Activated naive CD8-positive, alpha-beta T cell treated with anti-CD3 and anti-CD28 coated beads for 36 hours (primary cell): Measurements from ENCODE around the gene FAM162A. TPM values are rescaled to one million over a fixed set of nuclear protein-coding genes. Genes with fewer than 3 reads are reported as not detected.
A peak's percentile ranks its signal among the peaks of the same experiment; 100 is the strongest.

ENCODE experiments used
- DNase-seq: peaks from one replicate; pipeline ENCODE4 v3.0.0; 2021
- H3K27ac Mint-ChIP-seq: one replicate; pipeline ENCODE4 v1.8.0; 2022; ENCODE audit warnings: mild to moderate bottlenecking, moderate library complexity, mixed read lengths
- H3K27me3 Mint-ChIP-seq: one replicate; pipeline ENCODE4 v1.8.0; 2022; ENCODE audit warnings: mild to moderate bottlenecking, mixed read lengths
- H3K36me3 Mint-ChIP-seq: one replicate; pipeline ENCODE4 v1.8.0; 2021; ENCODE audit warnings: mild to moderate bottlenecking, mixed read lengths
- H3K4me1 Mint-ChIP-seq: one replicate; pipeline ENCODE4 v1.8.0; 2021; ENCODE audit warnings: mixed read lengths
- H3K4me3 Mint-ChIP-seq: one replicate; pipeline ENCODE4 v1.8.0; 2022; ENCODE audit warnings: mild to moderate bottlenecking, moderate library complexity, mixed read lengths
- H3K9me3 Mint-ChIP-seq: one replicate; pipeline ENCODE4 v1.8.0; 2022; ENCODE audit warnings: mixed read lengths
- total RNA-seq, 2 experiments: library from RNA; stranded (reverse); gene quantifications; one replicate each; pipeline ENCODE4 v1.2.3, GENCODE V29; 2021

Gene FAM162A
- total RNA-seq, 2 experiments from 2014 or later = 147 to 148 TPM

DNA sequence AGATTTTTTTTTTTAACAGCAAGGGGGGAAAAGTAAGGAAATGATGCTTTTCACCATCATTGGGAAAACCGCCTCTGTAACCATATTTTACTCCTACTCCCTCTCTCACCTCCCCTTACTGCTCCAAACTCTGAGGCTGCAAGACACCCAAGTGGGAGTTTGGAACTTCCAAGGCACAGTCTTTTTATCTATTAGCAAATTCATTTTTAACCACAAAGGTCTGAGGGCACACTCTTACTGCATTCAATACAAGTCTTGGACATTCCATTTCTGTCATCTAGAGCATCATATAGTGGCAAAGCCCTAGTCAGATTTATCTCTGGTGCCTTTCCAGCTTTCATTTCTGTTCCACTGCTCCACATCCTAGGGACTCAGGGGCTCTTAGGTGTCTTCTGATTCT lies 13.2 kb downstream of the FAM162A start:
- DNase-seq = no peak
- Mint-ChIP-seq H3K4me3 (no peak overlapping the region), H3K36me3 (peaks cover 20% of the 10 kb centered on the region), H3K27ac (no peak overlapping the region), H3K27me3 (no peaks in the 10 kb centered on the region), H3K4me1 (peaks cover 42% of the 10 kb centered on the region), H3K9me3 (no peaks in the 10 kb centered on the region)

DNA sequence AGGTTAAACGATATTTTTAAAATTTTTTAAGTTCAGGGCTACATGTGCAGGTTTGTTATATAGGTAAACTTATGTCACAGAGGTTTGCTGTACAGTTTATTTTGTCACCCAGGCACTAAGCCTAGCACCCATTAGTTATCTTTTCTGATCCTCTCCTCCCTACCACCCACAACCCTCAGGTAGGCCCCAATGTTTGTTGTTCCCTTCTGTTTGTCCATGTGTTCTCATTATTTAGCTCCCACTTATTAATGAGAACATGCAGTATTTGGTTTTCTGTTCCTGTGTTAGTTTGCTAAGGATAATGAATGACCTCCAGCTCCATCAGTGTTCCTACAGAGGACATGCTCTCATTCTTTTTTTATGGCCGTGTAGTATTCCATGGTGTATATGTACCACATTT lies 14.9 kb downstream of the FAM162A start:
- H3K36me3 Mint-ChIP-seq = peaks cover 18% of the 10 kb centered on the region

DNA sequence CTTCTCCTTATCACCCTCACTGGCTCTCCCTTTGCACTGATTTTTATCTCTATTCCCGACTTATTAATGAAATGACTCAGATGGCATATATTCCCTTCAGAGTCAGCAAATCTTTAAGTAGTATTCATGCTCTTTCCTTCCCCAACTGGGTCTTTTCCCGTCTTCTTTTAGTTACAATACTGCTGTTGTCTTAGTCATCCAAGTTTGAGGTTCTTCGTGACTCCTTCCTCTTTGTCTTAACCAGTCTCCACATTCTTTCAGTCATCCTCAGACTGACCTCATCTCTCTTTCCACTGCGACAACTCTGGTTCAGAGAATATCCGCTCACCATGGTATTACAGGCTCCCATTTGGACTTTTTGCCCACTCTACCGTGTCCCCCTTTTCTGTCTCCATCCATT lies 19.5 kb downstream of the FAM162A start:
- Mint-ChIP-seq H3K4me1 (peaks cover 11% of the 10 kb centered on the region), H3K27me3 (no peaks in the 10 kb centered on the region), H3K36me3 (peaks cover 5% of the 10 kb centered on the region), H3K4me3 (no peak overlapping the region), H3K27ac (no peak overlapping the region), H3K9me3 (no peaks in the 10 kb centered on the region)
- DNase-seq = no peak

More for the DNA sequence above, 14.9 kb downstream of the FAM162A start:
- Mint-ChIP-seq H3K9me3 (no peaks in the 10 kb centered on the region), H3K4me3 (no peak overlapping the region), H3K4me1 (peaks cover 40% of the 10 kb centered on the region), H3K27me3 (no peaks in the 10 kb centered on the region), H3K27ac (no peak overlapping the region)
- no peak for DNase-seq

DNA sequence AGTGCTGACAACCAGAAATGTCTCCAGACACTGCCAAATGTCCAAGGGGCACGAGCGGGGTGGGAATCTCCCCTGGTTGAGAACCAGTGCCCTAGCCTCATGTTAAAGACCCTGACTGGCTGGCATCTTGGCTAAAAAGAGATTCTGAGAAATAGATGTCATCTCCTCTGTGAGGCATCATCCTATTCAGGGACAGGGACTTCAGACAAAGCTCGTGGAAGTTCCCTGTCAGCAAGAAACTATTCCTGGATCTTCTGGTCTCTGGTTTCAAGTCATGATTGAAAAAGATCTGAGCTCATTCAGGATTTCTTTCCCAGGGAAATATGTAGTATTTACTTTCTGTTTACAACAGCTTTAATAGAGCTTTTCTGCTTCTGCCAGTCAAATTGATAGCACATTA lies 21.0 kb downstream of the FAM162A start:
- peaks cover 9% of the 10 kb centered on the region for H3K36me3 Mint-ChIP-seq
- no peaks in the 10 kb centered on the region for H3K9me3 Mint-ChIP-seq
- no peak overlapping the region for H3K27ac Mint-ChIP-seq
- H3K4me3 Mint-ChIP-seq = no peak overlapping the region
- H3K4me1 Mint-ChIP-seq = peaks cover 18% of the 10 kb centered on the region
- DNase-seq = no peak
- H3K27me3 Mint-ChIP-seq = no peaks in the 10 kb centered on the region

DNA sequence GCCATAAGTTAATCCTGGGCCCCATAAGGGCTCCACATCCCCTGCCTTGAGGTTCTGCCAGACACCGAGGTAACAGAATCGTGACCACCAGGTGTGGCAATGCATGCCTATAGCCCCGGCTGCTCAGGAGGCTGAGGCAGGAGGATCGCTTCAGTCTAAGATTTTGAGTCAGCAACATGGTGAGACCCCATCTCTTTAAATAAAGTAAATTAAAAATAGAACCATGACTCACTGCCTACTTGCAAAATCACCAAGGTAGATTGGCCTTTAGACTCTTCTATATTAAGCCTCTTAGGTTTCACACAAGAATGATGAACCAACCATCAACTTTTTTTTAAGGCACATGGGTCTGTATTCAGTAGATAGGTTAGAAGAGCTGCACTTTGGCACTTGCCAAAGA lies 22.2 kb downstream of the FAM162A start:
- peaks cover 10% of the 10 kb centered on the region for H3K36me3 Mint-ChIP-seq
- DNase-seq = no peak
- peaks cover 24% of the 10 kb centered on the region for H3K4me1 Mint-ChIP-seq
- no peaks in the 10 kb centered on the region for H3K9me3 Mint-ChIP-seq
- no peak overlapping the region for H3K4me3 Mint-ChIP-seq
- H3K27me3 Mint-ChIP-seq = no peaks in the 10 kb centered on the region
- H3K27ac Mint-ChIP-seq = peak overlapping the region; percentile 43

DNA sequence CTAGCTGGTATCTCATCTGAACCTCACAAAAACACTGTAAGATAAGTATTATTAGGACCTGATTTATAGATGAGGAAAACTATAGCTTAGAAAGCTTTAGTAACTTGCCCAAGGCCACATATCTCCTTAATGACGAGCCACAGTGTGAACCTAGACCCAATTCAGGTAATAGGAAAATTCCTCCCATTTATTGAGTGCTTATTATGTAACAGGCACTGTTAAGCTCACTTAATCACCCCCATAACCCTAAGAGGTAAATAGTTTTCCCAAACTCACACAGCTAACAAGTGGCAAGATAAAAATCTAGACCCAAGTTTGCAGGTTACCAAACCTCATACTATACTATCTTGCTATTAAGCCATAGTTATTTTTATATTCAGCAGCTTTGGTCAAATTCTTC lies 24.0 kb downstream of the FAM162A start:
- H3K27ac Mint-ChIP-seq = no peak overlapping the region
- H3K9me3 Mint-ChIP-seq = no peaks in the 10 kb centered on the region
- H3K27me3 Mint-ChIP-seq = no peaks in the 10 kb centered on the region
- H3K4me1 Mint-ChIP-seq = peaks cover 33% of the 10 kb centered on the region
- DNase-seq = no peak
- no peak overlapping the region for H3K4me3 Mint-ChIP-seq
- H3K36me3 Mint-ChIP-seq = peaks cover 13% of the 10 kb centered on the region

DNA sequence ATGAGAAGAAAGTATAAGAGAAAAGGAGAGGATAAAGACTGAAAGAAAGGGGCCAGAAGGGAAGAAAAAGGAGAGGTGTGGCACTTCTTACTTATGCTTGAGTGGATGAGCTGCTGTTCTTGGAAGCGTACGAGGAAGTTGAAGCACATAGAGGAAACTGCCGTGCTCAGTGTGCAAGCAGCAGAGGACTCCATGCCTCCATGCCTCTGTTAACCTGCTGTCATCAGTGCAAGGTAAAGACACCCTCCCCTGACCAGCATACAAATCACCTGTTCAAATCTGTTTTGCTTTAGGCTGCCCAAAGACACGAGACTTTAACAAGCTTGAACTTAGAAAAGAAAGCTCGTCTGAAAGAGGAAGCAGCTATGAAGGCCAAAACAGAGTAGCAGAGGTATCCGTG lies 25.5 kb downstream of the FAM162A start:
- peaks cover 21% of the 10 kb centered on the region for H3K36me3 Mint-ChIP-seq
- H3K4me3 Mint-ChIP-seq = no peak overlapping the region
- H3K4me1 Mint-ChIP-seq = peaks cover 41% of the 10 kb centered on the region
- H3K9me3 Mint-ChIP-seq = no peaks in the 10 kb centered on the region
- H3K27me3 Mint-ChIP-seq = no peaks in the 10 kb centered on the region
- no peak for DNase-seq
- H3K27ac Mint-ChIP-seq = peak overlapping the region; percentile 40

DNA sequence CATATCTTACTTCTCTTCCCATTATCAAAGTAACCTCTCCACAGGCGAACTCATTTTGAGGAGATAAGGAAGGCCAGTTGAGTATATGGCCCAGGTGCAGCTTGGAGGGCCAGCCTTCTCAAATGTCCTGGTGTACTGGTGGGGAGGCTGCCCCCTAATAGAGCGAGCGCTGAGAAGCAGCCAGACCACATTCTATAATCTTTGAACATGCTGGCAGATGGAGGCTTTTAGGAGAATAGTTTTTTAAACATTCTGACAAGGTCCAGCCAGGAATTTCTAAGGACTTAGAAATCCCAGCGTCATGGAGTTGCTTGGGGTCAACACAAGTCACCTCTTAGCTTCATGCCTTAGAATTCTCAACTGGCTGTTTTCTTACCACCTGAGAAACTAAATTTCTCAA lies 26.1 kb downstream of the FAM162A start:
- Mint-ChIP-seq H3K27ac (peak overlapping the region; percentile 76), H3K9me3 (no peaks in the 10 kb centered on the region), H3K4me1 (peaks cover 47% of the 10 kb centered on the region), H3K27me3 (no peaks in the 10 kb centered on the region), H3K4me3 (no peak overlapping the region), H3K36me3 (peaks cover 26% of the 10 kb centered on the region)
- no peak for DNase-seq

DNA sequence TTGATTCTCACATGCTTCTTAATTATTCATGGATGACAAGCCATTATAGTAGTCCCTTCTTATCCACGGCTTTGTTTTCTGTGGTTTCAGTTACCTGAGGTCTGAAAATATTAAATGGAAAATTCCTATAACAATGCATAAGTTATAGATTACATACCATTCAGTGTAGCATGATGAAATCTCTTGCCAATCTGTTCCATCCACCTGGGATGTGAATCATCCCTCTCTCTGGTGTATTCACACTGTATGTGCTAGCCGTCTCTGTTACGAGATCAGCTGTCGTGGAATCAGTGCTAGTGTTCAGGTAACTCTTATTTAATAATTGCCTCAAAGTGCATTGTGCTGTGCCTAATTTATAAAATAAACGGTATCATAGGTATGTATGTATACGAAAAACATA lies 26.7 kb downstream of the FAM162A start:
- H3K4me1 Mint-ChIP-seq = peaks cover 50% of the 10 kb centered on the region
- no peaks in the 10 kb centered on the region for H3K9me3 Mint-ChIP-seq
- H3K27me3 Mint-ChIP-seq = no peaks in the 10 kb centered on the region
- H3K4me3 Mint-ChIP-seq = no peak overlapping the region
- peaks cover 29% of the 10 kb centered on the region for H3K36me3 Mint-ChIP-seq
- DNase-seq = peak; percentile 8
- H3K27ac Mint-ChIP-seq = peak overlapping the region; percentile 66

DNA sequence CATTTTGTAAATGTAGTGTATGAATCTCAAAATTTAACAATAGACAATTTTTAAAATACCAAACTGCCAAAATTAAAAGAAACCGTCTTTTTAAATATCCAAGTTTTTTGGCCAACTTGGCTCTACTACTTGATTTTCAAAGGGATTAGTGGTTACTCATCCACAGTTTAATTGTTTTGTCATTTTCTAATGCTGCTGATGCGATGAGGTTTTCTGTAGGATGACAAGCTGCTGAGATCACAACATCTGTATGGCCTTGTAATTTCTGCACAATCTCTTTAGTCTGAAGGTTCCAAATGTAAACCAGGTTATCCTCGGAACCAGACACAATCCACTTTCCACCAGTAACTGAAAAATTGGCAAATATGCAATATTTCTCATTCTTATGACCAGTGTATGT lies 30.4 kb downstream of the FAM162A start:
- Mint-ChIP-seq H3K27ac (peak overlapping the region; percentile 97), H3K4me1 (peaks cover 43% of the 10 kb centered on the region), H3K36me3 (peaks cover 35% of the 10 kb centered on the region)

DNA sequence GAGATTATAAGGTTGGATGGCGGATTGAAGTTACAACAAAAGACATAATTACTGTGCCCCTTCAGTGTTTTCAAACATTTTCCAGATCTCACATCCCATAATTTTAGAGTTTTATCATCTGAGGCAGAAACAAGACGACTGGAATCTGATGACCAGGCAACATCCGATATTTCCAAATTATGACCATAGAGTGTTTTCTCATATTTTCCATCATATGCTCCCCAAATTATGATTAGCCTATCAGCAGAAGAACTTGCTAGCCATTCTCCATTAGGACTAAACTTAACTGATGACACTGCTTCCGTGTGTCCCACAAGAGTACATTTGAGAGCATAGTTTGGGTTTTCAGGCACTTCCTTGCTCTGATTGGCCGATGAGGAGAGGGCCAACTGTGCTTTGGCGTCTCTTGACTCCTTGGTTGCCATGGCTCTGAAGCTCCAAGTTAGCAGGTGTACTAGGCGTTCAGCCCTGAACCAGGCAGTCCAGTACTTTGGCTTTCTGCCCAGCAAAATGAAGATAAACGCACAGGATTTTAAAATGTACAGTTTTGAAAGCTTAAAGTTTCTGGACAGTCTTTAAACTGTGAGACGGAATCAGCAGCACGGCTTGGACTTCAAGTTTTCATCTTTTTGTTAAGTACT lies 31.2 kb downstream of the FAM162A start:
- H3K4me1 Mint-ChIP-seq = peaks cover 40% of the 10 kb centered on the region
- H3K9me3 Mint-ChIP-seq = no peaks in the 10 kb centered on the region
- peak overlapping the region; percentile 97 for H3K27ac Mint-ChIP-seq
- H3K4me3 Mint-ChIP-seq = peak overlapping the region; percentile 88
- peaks cover 32% of the 10 kb centered on the region for H3K36me3 Mint-ChIP-seq
- DNase-seq = peak; percentile 56
- no peaks in the 10 kb centered on the region for H3K27me3 Mint-ChIP-seq

More for the DNA sequence above, 30.4 kb downstream of the FAM162A start:
- no peak for DNase-seq
- Mint-ChIP-seq H3K4me3 (peak overlapping the region; percentile 88), H3K27me3 (no peaks in the 10 kb centered on the region), H3K9me3 (no peaks in the 10 kb centered on the region)

DNA sequence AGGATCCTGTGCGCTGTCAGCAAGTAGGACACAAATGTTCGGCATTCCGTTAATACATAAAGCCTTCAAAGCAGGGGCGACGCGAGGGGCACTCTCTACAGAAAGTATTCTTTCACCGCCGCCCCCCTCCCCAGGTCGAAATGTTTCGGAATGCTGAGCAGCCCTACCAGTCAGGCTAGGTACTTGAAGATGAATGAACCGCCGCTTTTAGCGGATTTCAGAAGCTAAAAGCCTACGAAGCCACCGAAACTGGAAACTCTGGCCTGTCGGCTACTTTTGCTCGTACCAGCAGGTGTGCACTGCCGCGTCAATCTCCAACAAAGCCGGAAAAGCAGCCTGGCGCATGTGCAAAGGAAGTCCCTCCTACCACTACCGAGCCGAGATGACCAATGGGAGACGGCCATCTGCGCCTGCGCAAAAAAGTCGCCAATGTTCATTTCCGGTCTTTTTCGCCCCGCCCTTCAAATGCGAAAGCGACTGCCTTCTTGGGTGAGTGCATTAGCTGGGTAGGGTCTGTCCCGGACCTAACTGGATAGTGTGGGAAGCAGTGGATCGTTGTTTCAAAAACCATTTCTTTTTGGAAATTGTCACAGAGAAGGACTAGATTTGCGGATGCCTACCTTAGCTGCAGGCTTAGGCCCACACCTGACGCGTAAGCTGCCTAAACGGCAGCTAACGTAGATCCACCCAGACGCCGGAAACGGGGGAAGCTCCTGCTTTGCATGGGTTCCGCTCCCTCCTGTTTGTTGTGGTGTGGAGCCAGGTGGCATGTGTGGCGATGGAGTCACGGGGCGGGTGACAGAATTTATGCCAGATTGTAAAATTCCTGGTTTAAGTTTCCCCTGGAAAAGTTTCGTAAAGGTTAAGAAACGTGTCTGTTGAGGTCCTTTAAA lies 32.0 kb downstream of the FAM162A start, which contains the start of gene WDR5B:
Gene WDR5B, minus strand, starts transcription at position 301 of the 893 bp plus-strand sequence. CDS start 534 bp downstream, outside the sequence.
- Mint-ChIP-seq H3K27ac (peak within 1 kb of the TSS; percentile 97), H3K36me3 (peaks cover 33% of the 10 kb centered on the region), H3K27me3 (no peaks in the 10 kb centered on the region), H3K4me3 (peak within 1 kb of the TSS; percentile 88), H3K9me3 (no peaks in the 10 kb centered on the region), H3K4me1 (peaks cover 34% of the 10 kb centered on the region)
- DNase-seq = peak; percentile 95

DNA sequence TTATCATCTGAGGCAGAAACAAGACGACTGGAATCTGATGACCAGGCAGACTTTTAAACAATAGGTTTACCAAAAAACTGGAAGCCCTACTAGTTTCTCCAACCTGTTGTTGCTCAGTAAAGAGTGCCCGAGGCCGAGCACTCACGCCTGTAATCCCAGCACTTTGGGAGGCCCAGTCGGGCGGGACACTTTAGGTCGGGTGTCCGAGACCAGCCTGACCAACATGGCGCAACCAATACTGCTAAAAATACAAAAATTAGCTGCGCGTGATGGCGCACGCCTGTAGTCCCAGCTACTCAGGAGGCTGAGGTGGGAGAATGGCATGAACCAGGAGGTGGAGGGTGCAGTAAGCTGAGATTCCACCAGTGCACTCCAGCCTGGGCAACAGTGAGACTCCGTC lies 33.0 kb downstream of the FAM162A start:
- H3K36me3 Mint-ChIP-seq = peaks cover 38% of the 10 kb centered on the region
- H3K4me3 Mint-ChIP-seq = peak overlapping the region; percentile 88
- peak overlapping the region; percentile 97 for H3K27ac Mint-ChIP-seq
- H3K9me3 Mint-ChIP-seq = no peaks in the 10 kb centered on the region
- peaks cover 32% of the 10 kb centered on the region for H3K4me1 Mint-ChIP-seq
- DNase-seq = no peak
- H3K27me3 Mint-ChIP-seq = no peaks in the 10 kb centered on the region

DNA sequence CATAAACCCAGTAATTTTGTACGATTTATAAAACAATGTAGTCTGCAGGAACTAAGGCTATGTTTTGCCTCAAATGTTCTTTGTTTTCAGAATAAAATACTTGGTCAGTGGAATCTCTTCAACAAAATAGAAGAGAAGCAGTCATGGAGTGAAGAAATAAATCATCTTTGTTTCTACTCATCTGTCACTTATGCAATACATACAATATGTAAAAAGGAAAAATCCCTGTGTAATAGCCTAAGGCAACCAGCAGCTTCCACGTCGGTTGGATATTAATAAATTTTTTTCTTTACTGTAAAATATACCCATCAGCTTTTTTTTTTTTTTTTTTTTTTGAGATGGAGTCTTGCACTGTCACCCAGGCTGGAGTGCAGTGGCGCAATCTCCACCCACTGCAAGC lies 37.1 kb downstream of the FAM162A start:
- Mint-ChIP-seq H3K4me3 (no peak overlapping the region), H3K36me3 (peaks cover 30% of the 10 kb centered on the region), H3K27me3 (no peaks in the 10 kb centered on the region), H3K9me3 (no peaks in the 10 kb centered on the region), H3K27ac (no peak overlapping the region), H3K4me1 (peaks cover 10% of the 10 kb centered on the region)
- no peak for DNase-seq

DNA sequence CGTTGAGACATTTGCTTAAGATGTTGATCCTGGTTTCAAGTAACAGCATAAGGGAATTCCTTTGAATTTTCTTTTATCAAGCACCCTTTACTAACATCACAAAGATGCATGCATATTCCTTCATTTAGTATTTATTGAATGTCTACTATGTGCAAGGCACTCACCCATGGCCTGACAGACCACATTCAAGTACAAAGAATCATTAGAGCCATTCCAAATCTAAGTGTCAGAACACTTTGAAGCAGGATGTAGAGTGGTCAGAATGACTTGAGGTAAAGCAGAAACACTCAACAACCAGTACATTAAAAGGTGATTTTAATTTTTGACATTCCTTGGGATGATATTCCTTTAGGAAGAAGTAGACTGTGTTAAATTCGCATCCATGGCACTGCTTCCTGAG lies 37.9 kb downstream of the FAM162A start:
- H3K4me3 Mint-ChIP-seq = no peak overlapping the region
- no peaks in the 10 kb centered on the region for H3K27me3 Mint-ChIP-seq
- H3K9me3 Mint-ChIP-seq = no peaks in the 10 kb centered on the region
- H3K27ac Mint-ChIP-seq = no peak overlapping the region
- peaks cover 35% of the 10 kb centered on the region for H3K36me3 Mint-ChIP-seq
- peaks cover 9% of the 10 kb centered on the region for H3K4me1 Mint-ChIP-seq
- no peak for DNase-seq
